Prostate gland (tissue), 2 donors: ENCODE results near the gene KDM1A. TPM values are rescaled to one million over a fixed set of nuclear protein-coding genes. Genes with fewer than 3 reads are reported as not detected.

Experiments used
- DNase-seq: peaks from one replicate; pipeline ENCODE4 v3.0.0-alpha.2; 2019; ENCODE audit warnings: low spot score
- H3K27ac ChIP-seq, 2 donors: fragments of 200-600 bp; sonication (generic); 2 replicates each; pipeline ENCODE4 v1.5.1; 2017 to 2019
- H3K27me3 ChIP-seq: fragments of 200-600 bp; sonication (generic); replicated peaks from 2 replicates; pipeline ENCODE4 v1.5.1; 2019; ENCODE audit not compliant: insufficient read depth
- H3K36me3 ChIP-seq, 2 donors: fragments of 200-600 bp; sonication (generic); 1 replicate in 1 of 2; 2 replicates in 1 of 2; pipeline versions ENCODE4 v1.5.1 to v1.8.1; 2017 to 2019
- H3K4me1 ChIP-seq: fragments of 200-600 bp; sonication (generic); replicated peaks from 2 replicates; pipeline ENCODE4 v1.5.1; 2019
- H3K4me3 ChIP-seq, 2 donors: fragments of 200-600 bp; sonication (generic); 2 replicates each; pipeline ENCODE4 v1.5.1; 2017 to 2019
- H3K9me3 ChIP-seq: fragments of 200-600 bp; sonication (generic); 2 replicates; pipeline ENCODE4 v1.5.1; 2017
- CTCF ChIP-seq, 4 experiments: fragments of 200-600 bp in 2 of 4; fragments of 450-650 bp in 2 of 4; sonication (generic) in 2 of 4; IDR thresholded peaks; 1 replicate in 3 of 4; 2 replicates in 1 of 4; pipeline ENCODE4 v1.5.1; 2016 to 2019; ENCODE audit warnings: antibody characterized with exemption in 4 of 4, mild to moderate bottlenecking in 2 of 4, moderate library complexity in 2 of 4
- POLR2A ChIP-seq: fragments of 450-650 bp; IDR thresholded peaks from one replicate; pipeline ENCODE4 v1.6.1; 2016; ENCODE audit warnings: antibody characterized with exemption, mild to moderate bottlenecking
- POLR2AphosphoS5 ChIP-seq: sonication (generic); formaldehyde crosslinking; IDR thresholded peaks from one replicate; pipeline ENCODE4 v1.6.1; 2017; ENCODE audit warnings: antibody characterized with exemption
- WGBS: methylation state at CpG from one replicate; pipeline ENCODE4 v1.1.5; 2018; 5-methylcytosine and 5-hydroxymethylcytosine counted together
- intact Hi-C: fragments of 100-400 bp; cut with DNase I; formaldehyde crosslinking; loops from one replicate; pipeline ENCODE4 v1.14.2; 2022
- total RNA-seq, 2 donors: library from RNA; depleted of rRNA; stranded (reverse); fragments of >200 nt; gene quantifications; one replicate each; pipeline ENCODE4 v1.1.0, GENCODE V29; 2016

Gene KDM1A
- 10 to 100 TPM; 75.1 to 94.5 TPM for total RNA-seq

DNA sequence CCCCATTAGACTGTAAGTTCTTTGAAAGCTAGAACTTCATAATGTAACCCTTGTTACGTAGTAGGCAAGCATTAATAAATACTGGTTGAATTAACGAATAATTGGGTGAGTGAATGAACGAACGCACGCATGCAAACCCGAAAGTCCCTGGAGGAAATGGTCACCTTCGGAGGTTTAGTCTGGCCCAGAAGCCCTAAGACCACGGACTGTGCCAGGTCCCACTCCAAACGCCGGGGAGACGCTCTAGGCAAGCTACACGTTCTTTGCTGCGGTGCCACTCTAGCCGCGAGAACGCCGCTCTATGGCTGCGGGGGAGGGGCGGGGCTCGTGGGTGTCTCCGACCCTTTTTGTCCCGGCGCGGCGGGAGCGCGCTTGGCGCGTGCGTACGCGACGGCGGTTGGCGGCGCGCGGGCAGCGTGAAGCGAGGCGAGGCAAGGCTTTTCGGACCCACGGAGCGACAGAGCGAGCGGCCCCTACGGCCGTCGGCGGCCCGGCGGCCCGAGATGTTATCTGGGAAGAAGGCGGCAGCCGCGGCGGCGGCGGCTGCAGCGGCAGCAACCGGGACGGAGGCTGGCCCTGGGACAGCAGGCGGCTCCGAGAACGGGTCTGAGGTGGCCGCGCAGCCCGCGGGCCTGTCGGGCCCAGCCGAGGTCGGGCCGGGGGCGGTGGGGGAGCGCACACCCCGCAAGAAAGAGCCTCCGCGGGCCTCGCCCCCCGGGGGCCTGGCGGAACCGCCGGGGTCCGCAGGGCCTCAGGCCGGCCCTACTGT is at the start of gene KDM1A:
TSS of gene KDM1A (plus strand) at position 375 of the 769 bp plus-strand sequence. CDS start at position 504, 129 bp downstream.
- peak; percentile 98 for DNase-seq
- H3K4me1 ChIP-seq: no peaks in the 10 kb centered on the region
- H3K4me3 ChIP-seq: peak within 1 kb of the TSS; percentile 92 to 95
- H3K36me3 ChIP-seq: no peaks in the 10 kb centered on the region
- intact Hi-C loops: no loop called here
- TF ChIP-seq POLR2A: peak; percentile 79
- TF ChIP-seq CTCF (IDR thresholded peaks at IDR 0.05): peak in 2 of 4 experiments; percentile 16 to 27
- TF ChIP-seq POLR2AphosphoS5: peak; percentile 98
- peak within 1 kb of the TSS; percentile 88 to 92 for H3K27ac ChIP-seq
- 0% methylated on average over 58 of the region's 85 CpGs for WGBS
- H3K27me3 ChIP-seq: no peaks in the 10 kb centered on the region
- H3K9me3 ChIP-seq: no peaks in the 10 kb centered on the region

DNA sequence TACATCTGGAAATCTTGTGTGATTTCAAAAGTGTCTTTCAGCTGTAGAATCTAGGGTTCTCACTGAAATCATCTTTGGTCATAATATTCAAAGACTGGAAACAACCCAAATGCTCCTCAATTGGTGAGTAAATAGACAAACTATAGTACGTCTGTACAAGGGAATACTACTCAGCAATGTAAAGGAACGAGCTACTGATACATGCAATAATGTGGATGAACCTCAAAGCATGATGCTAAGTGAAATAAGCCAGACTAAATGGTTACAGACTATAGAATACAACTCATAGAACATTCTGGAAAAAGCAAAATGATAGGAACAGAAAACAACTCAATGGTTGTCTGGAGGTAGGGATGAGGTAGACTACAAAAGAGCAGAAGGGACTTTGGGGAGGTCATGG is 49.2 kb upstream of the KDM1A start:
- Histone ChIP-seq H3K36me3 (no peaks in the 10 kb centered on the region), H3K4me3 (no peak overlapping the region), H3K4me1 (no peaks in the 10 kb centered on the region), H3K9me3 (no peaks in the 10 kb centered on the region), H3K27me3 (no peaks in the 10 kb centered on the region), H3K27ac (no peak overlapping the region)
- intact Hi-C loops: loop anchor here (10.0 kb wide), 1 partner anchor 215 kb away; no protein-coding TSS in a partner anchor
- 70% methylated on average over 2 of the region's 2 CpGs for WGBS
- no peak for TF ChIP-seq POLR2AphosphoS5
- no peak for TF ChIP-seq POLR2A
- no peak for TF ChIP-seq CTCF (IDR thresholded peaks at IDR 0.05)
- DNase-seq: no peak

DNA sequence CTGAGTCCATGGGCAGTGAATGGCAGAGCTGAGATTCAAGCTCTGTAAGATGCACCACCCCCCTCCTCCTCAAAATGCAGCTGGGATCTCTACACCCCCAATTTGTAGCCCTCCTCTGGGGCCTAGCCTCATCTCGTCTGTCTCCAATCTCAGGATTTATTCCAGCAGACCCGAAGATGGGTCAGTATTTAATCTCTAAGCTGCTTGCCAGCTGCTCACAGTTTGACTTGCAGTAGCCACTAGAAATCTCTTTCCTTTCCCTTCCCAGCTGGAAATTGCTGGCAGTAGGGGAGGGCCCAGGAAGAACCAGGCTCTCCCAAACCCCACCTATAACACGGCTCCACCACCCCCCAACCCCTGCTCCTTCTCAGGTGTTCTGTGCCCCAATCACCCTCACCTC is 48.1 kb upstream of the KDM1A start:
- TF ChIP-seq CTCF (IDR thresholded peaks at IDR 0.05) (no peak), POLR2AphosphoS5 (no peak), POLR2A (no peak)

GRCh38 chr1:22971611-22972405 is 47.5 kb upstream of the KDM1A start:
- no peak overlapping the region for H3K27ac ChIP-seq
- no peaks in the 10 kb centered on the region for H3K4me1 ChIP-seq
- no peak for DNase-seq
- 74% methylated on average over 5 of the region's 5 CpGs for WGBS
- no peaks in the 10 kb centered on the region for H3K27me3 ChIP-seq
- H3K9me3 ChIP-seq: no peaks in the 10 kb centered on the region
- TF ChIP-seq POLR2AphosphoS5: no peak
- no peak for TF ChIP-seq POLR2A
- no peak for TF ChIP-seq CTCF (IDR thresholded peaks at IDR 0.05)
- no peaks in the 10 kb centered on the region for H3K36me3 ChIP-seq
- intact Hi-C loops: loop anchor here (10.0 kb wide), 1 partner anchor 213 kb away; no protein-coding TSS in a partner anchor
- H3K4me3 ChIP-seq: no peak overlapping the region

More for the DNA sequence above, 48.1 kb upstream of the KDM1A start:
- no peak overlapping the region for H3K4me3 ChIP-seq
- WGBS: 54% methylated on average over 3 of the region's 3 CpGs
- H3K27me3 ChIP-seq: no peaks in the 10 kb centered on the region
- no peak overlapping the region for H3K27ac ChIP-seq
- intact Hi-C loops: loop anchor here (10.0 kb wide), 1 partner anchor 214 kb away; no protein-coding TSS in a partner anchor
- H3K9me3 ChIP-seq: no peaks in the 10 kb centered on the region
- no peak for DNase-seq
- H3K4me1 ChIP-seq: no peaks in the 10 kb centered on the region
- no peaks in the 10 kb centered on the region for H3K36me3 ChIP-seq
